ENCODE data around the gene DAAM2.

The DAAM2 gene

DNA sequence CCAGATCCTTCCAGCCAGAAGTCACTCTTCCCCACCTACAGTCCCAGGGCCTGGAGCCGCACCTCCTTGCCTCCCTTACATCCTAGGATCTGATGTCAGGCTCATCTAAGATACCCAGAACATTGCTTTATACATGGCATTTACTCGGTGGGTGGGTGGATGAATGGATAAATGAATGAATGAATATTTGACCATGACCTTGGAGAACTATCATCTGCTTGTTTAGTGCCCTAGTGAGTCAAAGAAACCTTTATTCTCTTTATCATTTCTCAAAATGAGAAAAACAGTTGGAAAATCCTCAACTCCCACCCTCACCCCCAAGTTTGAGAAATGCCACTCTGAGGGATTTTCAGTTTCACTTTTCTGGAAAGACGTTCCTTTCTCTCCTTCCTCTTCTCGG, 56.0 kb downstream of the DAAM2 start:
- DNase-seq (ENCODE audit: low read depth in 2 of 2) = no peak

DNA sequence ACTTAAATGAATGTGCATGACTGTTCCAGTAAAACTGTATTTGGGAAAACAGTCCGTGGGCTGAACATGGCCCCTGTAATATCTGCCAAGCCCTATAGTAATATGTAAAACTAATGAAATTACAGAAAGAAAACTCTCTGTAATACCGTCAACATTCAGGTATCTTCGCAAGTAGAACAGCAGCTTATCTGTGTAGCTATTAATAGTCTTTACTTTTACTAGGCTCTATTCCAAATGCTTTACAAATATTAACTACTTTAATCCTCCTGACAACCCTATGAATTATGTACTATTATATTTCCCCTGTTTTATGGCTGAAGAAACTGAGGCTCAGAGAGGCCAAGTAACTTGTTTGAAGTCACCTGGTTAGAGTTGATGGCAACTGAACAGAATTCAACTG, 57.1 kb downstream of the DAAM2 start:
- no peak for DNase-seq (ENCODE audit: low read depth in 2 of 2)

DNA sequence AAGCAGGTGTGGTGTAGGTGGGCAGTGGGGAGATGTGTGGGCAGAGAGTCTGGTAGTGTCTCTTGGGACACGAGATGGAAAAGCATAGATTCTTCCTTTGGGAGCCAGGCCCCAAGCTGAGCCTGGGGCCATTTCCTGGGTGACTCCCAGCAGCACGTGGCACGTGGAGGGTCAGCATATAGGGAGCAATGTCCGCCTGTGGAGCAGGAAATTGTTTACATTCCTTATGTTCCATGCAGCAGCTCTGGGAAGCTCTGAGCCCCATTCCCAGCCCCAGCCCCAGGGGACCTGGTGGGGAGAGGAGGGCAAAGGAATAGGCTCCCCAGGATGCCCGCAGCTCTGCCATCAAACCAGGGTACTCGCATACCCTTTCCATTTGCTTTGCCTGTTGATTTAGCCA, 57.6 kb downstream of the DAAM2 start:
- DNase-seq (ENCODE audit: low read depth in 2 of 2) = no peak

GRCh38 chr6:39850736-39851297, 58.6 kb downstream of the DAAM2 start:
- DNase-seq (ENCODE audit: low read depth in 2 of 2) = no peak

DNA sequence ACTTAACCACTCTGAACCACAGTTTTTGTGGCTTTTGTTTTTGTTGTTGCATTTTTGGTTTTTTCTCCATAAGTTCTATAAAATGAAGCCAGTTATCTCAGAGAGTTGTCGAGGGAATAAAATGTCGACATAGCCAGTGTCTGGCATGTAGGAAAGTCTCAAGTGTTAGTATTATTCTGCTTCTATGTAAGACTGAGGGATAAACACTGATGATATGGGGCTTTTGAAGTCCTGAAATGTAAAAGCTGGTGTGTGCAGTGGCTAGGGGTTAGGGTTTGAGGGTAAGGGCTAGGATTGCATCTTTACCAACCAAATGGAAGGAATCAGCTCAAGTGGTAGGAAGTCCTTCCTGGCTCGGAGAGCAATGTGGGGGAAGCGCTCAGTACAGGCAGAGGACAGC, 59.2 kb downstream of the DAAM2 start:
- no peak for DNase-seq (ENCODE audit: low read depth in 2 of 2)

GRCh38 chr6:39852324-39852723, 60.1 kb downstream of the DAAM2 start:
- DNase-seq (ENCODE audit: low read depth in 2 of 2) = no peak

GRCh38 chr6:39853604-39854003, 61.4 kb downstream of the DAAM2 start:
- no peak for DNase-seq (ENCODE audit: low read depth in 2 of 2)

GRCh38 chr6:39855356-39855995, 63.3 kb downstream of the DAAM2 start:
- DNase-seq (ENCODE audit: low read depth in 2 of 2) = no peak

DNA sequence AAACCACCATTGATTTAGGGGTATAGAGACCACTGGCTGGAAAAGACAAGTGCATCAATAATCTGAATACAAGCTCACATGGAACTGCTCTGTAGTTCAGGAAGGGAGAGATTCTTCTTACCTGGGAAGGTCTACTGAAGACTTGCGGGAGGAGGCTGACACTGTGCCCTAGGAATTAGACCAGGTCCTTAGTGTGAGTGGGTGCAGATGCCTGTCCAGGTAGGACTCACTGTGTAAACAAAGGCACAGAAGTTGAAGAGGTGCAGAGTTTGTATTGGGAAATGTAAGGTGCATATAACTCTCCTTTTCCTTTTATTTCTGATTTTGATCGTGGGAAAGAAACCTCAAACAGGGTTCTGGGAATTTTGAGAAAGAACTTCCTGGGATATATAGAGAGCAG, 66.8 kb downstream of the DAAM2 start:
- no peak for DNase-seq (ENCODE audit: low read depth in 2 of 2)

- DNase-seq (ENCODE audit: low read depth in 2 of 2) = no peak
These were observed 69.5 kb downstream of the DAAM2 start for GRCh38 chr6:39861663-39862062.

GRCh38 chr6:39865011-39865888, 73.1 kb downstream of the DAAM2 start:
- peak; percentile 39 to 47 for DNase-seq (ENCODE audit: low read depth in 2 of 2)

DNA sequence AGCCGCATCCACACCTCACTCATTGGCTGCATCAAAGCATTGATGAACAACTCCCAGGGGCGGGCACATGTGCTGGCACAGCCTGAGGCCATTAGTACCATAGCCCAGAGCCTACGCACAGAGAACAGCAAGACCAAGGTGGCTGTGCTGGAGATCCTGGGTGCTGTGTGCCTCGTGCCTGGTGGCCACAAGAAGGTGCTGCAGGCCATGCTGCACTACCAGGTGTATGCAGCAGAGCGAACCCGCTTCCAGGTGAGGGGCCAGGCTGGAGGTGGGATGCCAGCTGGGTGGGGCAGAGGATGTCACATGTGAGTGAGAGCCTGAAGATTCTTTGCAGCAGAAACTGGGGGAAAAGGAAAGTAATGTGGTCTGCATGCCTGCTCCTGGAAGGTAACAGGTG, 75.4 kb downstream of the DAAM2 start:
- no peak for DNase-seq (ENCODE audit: low read depth in 2 of 2)

GRCh38 chr6:39870950-39871349, 78.8 kb downstream of the DAAM2 start:
- no peak for DNase-seq (ENCODE audit: low read depth in 2 of 2)

GRCh38 chr6:39873439-39873838, 81.3 kb downstream of the DAAM2 start:
- no peak for DNase-seq (ENCODE audit: low read depth in 2 of 2)

DNA sequence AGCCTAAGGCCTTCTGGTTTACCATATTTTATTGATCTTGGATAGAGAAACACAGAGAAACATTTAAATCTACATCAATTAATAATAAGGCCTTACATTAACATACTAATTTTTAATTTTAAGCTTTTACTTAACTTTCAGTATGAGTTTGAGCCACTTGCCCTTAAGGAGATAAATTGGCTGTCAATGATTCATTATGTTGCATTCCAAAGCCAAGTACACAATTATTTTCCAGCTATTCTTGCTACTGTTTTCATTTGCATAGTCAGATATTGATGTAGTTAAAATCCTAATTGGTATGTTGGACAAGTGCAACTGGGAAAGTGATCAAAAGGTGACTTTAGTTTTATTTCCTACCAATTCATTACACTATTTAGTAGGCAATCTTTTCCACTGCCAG, 83.9 kb downstream of the DAAM2 start:
- DNase-seq (ENCODE audit: low read depth in 2 of 2) = no peak

GRCh38 chr6:39876826-39877225, 84.7 kb downstream of the DAAM2 start:
- DNase-seq (ENCODE audit: low read depth in 2 of 2) = no peak

DNA sequence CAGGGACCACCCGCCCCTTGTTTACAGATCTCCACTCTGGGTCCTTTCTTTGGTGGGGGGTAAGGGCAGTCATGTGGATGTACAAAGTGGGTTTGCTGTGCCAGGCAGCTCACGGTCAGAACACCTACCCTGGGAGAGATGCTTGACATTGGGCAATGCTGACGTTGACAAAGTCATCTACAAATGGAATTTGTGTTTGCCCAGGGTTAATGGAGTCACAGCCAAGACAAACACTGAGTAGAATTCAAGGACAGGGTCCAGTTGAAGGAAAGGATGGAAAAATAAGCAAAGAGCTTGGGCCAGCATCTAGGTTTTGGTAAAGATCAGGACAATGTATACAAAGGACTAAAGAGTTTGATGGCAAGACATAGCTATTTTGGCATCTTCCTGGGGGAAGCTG, 87.4 kb downstream of the DAAM2 start:
- DNase-seq (ENCODE audit: low read depth in 2 of 2) = no peak

GRCh38 chr6:39880594-39880993, 88.4 kb downstream of the DAAM2 start:
- DNase-seq (ENCODE audit: low read depth in 2 of 2) = no peak

- no peak for DNase-seq (ENCODE audit: low read depth in 2 of 2)
These were observed 89.8 kb downstream of the DAAM2 start for GRCh38 chr6:39881851-39882530.

- no peak for DNase-seq (ENCODE audit: low read depth in 2 of 2)
These were observed 90.3 kb downstream of the DAAM2 start for GRCh38 chr6:39882531-39882899.

DNA sequence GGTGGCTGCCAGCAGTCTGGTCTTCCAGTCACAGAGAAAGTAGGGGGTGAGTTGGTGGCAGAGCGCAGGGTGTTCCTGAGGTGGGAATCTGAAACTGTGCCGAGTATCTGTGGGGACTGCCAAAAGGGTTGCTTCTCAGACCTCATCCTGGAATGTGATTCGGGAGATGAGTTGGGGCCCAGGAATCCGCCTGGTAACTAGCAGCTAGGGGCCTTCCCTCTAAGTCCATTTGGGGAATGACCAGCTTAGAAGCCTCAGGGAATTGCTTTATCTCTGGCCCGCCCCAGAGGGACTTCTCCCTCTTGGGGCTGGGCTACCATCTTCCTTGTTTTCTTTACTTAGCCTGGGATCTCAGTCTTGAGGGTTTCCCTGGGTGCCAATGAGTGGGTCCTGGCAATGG, 92.5 kb downstream of the DAAM2 start:
- no peak for DNase-seq (ENCODE audit: low read depth in 2 of 2)

- no peak for DNase-seq (ENCODE audit: low read depth in 2 of 2)
These were observed 93.5 kb downstream of the DAAM2 start for GRCh38 chr6:39885691-39886090.

GRCh38 chr6:39886871-39887270, 94.7 kb downstream of the DAAM2 start:
- no peak for DNase-seq (ENCODE audit: low read depth in 2 of 2)
